CD4-positive, alpha-beta T cell treated with Interleukin-6 for 4 hours (primary cell): ENCODE data around the gene CCNC.

Experiments used
- DNase-seq: peaks from one replicate; pipeline ENCODE4 v3.0.0-alpha.2; 2020; ENCODE audit warnings: mixed read lengths

The CCNC gene

GRCh38 chr6:99543968-99544367, 24.5 kb downstream of the CCNC start:
- no peak for DNase-seq

GRCh38 chr6:99530627-99531026, 37.8 kb downstream of the CCNC start:
- DNase-seq = no peak

- no peak for DNase-seq
These were observed 45.9 kb downstream of the CCNC start for GRCh38 chr6:99522531-99522930.

- no peak for DNase-seq
These were observed 46.8 kb downstream of the CCNC start for GRCh38 chr6:99521633-99522151.

- peak; percentile 77 for DNase-seq
These were observed 47.4 kb downstream of the CCNC start for GRCh38 chr6:99520855-99521632.

- no peak for DNase-seq
These were observed 49.0 kb downstream of the CCNC start for GRCh38 chr6:99519446-99519845.

GRCh38 chr6:99514089-99514488, 54.4 kb downstream of the CCNC start:
- DNase-seq = no peak

GRCh38 chr6:99512033-99512432, 56.4 kb downstream of the CCNC start:
- no peak for DNase-seq

- no peak for DNase-seq
These were observed 60.8 kb downstream of the CCNC start for GRCh38 chr6:99507648-99508047.

- no peak for DNase-seq
These were observed 66.7 kb downstream of the CCNC start for GRCh38 chr6:99501762-99502161.

GRCh38 chr6:99498421-99498820, 70.0 kb downstream of the CCNC start:
- DNase-seq = no peak

GRCh38 chr6:99495466-99495865, 73.0 kb downstream of the CCNC start:
- no peak for DNase-seq
